ENCODE data around the gene CMPK2.

Gene CMPK2

DNA sequence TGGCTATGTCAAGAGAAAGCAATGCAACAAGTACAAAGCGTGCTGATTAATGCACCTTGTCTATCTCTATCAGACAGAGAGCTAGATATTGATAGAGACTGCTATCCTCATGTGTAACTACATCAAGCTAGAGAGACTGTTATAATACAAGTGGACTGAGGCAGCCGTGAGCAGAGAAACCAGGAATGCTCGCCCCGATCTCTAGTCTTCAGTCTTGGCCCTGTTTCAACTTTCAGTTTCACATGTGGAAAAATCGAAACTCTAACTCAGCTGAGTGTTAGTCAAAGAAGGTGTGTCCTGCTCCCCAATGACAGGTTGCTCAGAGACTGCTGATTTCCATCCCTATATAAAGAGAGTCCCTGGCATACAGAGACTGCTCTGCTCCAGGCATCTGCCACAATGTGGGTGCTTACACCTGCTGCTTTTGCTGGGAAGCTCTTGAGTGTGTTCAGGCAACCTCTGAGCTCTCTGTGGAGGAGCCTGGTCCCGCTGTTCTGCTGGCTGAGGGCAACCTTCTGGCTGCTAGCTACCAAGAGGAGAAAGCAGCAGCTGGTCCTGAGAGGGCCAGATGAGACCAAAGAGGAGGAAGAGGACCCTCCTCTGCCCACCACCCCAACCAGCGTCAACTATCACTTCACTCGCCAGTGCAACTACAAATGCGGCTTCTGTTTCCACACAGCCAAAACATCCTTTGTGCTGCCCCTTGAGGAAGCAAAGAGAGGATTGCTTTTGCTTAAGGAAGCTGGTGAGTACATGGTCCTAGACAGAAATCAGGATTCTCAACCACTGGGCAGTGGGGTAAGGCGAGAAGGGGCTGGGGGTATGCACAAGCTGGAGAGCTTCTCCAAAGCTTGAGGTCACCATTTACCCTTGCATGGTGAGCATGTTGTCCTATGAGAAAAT is 11.9 kb upstream of the CMPK2 start, which contains the start of gene RSAD2:
Gene RSAD2 (plus strand): TSS at position 376 of the 903 bp plus-strand sequence. CDS start 24 bp downstream, at position 400.
- H3K9ac ChIP-seq (ENCODE audit: low read depth, low read length): peak within 1 kb of the TSS; percentile 55
- peak within 1 kb of the TSS; percentile 85 for H3K27ac ChIP-seq (ENCODE audit: low read length)
- ATAC-seq (ENCODE audit: insufficient read depth, low read depth): peak; percentile 70
- H3K4me2 ChIP-seq (ENCODE audit: insufficient read depth, low read length): peak within 1 kb of the TSS; percentile 76
- TF ChIP-seq CTCF (IDR thresholded peaks at IDR 0.05; ENCODE audit: borderline replicate concordance, extremely low read depth, low read length, poor library complexity, severe bottlenecking): peak; percentile 38
- no peak for TF ChIP-seq EZH2 (IDR thresholded peaks at IDR 0.05; ENCODE audit: borderline replicate concordance, low read depth, low read length, severe bottlenecking)
- peak within 1 kb of the TSS; percentile 10 to 57; a peak in 3 of 4 replicates for H3K4me3 ChIP-seq (ENCODE audit: low read depth in 1 of 2, low read length in 2 of 2)
- H3K27me3 ChIP-seq (ENCODE audit: insufficient read depth, low read length, poor library complexity): no peaks in the 10 kb centered on the region
- H3K36me3 ChIP-seq (ENCODE audit: insufficient read depth, low read length): no peaks in the 10 kb centered on the region
- H2AFZ ChIP-seq (ENCODE audit: low read depth, low read length): peak within 1 kb of the TSS; percentile 67
- DNase-seq: peak; percentile 67
- peaks cover 30% of the 10 kb centered on the region for H3K79me2 ChIP-seq (ENCODE audit: insufficient read depth, low read length)
- H4K20me1 ChIP-seq (ENCODE audit: insufficient read depth, low read length): no peaks in the 10 kb centered on the region
- H3K4me1 ChIP-seq (ENCODE audit: insufficient read depth, low read length): peaks cover 79% of the 10 kb centered on the region
- H3K9me3 ChIP-seq (ENCODE audit: insufficient read depth, low read length, severe bottlenecking): peaks cover 6% of the 10 kb centered on the region

- no peak for TF ChIP-seq CTCF (IDR thresholded peaks at IDR 0.05; ENCODE audit: borderline replicate concordance, extremely low read depth, low read length, poor library complexity, severe bottlenecking)
- no peak for TF ChIP-seq EZH2 (IDR thresholded peaks at IDR 0.05; ENCODE audit: borderline replicate concordance, low read depth, low read length, severe bottlenecking)
- DNase-seq (no peak), ATAC-seq (ENCODE audit: insufficient read depth, low read depth) (no peak)
- H2AFZ ChIP-seq (ENCODE audit: low read depth, low read length): no peak overlapping the region
- peaks cover 6% of the 10 kb centered on the region for H3K9me3 ChIP-seq (ENCODE audit: insufficient read depth, low read length, severe bottlenecking)
- peak overlapping the region; percentile 76 for H3K4me2 ChIP-seq (ENCODE audit: insufficient read depth, low read length)
- peaks cover 71% of the 10 kb centered on the region for H3K4me1 ChIP-seq (ENCODE audit: insufficient read depth, low read length)
- H3K9ac ChIP-seq (ENCODE audit: low read depth, low read length): peak overlapping the region; percentile 55; the same call in 1 of the 2 replicates
- no peaks in the 10 kb centered on the region for H4K20me1 ChIP-seq (ENCODE audit: insufficient read depth, low read length)
- H3K27me3 ChIP-seq (ENCODE audit: insufficient read depth, low read length, poor library complexity): no peaks in the 10 kb centered on the region
- H3K36me3 ChIP-seq (ENCODE audit: insufficient read depth, low read length): no peaks in the 10 kb centered on the region
- peaks cover 18% of the 10 kb centered on the region for H3K79me2 ChIP-seq (ENCODE audit: insufficient read depth, low read length)
- peak overlapping the region; percentile 85 for H3K27ac ChIP-seq (ENCODE audit: low read length)
- H3K4me3 ChIP-seq (ENCODE audit: low read depth in 1 of 2, low read length in 2 of 2): peak overlapping the region in 1 of 2 experiments; percentile 57; a peak in 1 of 4 replicates
Observed at GRCh38 chr2:6876309-6876708, 10.6 kb upstream of the CMPK2 start.

DNA sequence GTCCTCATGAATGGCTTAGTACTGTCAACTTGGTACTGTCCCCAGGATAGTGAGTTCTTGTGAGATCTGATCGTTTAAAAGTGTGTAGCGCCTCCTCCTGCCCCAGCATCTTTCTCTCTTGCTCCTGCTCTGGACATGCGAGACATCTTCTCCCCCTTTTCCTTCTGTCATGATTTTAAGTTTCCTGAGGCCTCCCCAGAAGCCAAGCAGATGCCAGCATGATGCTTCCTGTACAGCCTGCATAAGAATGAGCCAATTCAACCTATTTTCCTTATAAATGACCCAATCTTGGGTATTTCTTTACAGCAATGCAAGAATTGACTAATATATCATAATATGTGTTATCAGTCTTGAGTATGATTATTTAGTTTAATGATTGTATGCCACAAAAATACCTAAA is 8.3 kb upstream of the CMPK2 start:
- Histone ChIP-seq H3K9ac (ENCODE audit: low read depth, low read length) (no peak overlapping the region), H3K9me3 (ENCODE audit: insufficient read depth, low read length, severe bottlenecking) (peaks cover 6% of the 10 kb centered on the region), H3K4me2 (ENCODE audit: insufficient read depth, low read length) (no peak overlapping the region), H3K36me3 (ENCODE audit: insufficient read depth, low read length) (no peaks in the 10 kb centered on the region), H3K4me3 (ENCODE audit: low read depth in 1 of 2, low read length in 2 of 2) (no peak overlapping the region), H2AFZ (ENCODE audit: low read depth, low read length) (no peak overlapping the region), H3K27ac (ENCODE audit: low read length) (no peak overlapping the region), H3K79me2 (ENCODE audit: insufficient read depth, low read length) (peaks cover 10% of the 10 kb centered on the region), H3K27me3 (ENCODE audit: insufficient read depth, low read length, poor library complexity) (no peaks in the 10 kb centered on the region), H3K4me1 (ENCODE audit: insufficient read depth, low read length) (peaks cover 52% of the 10 kb centered on the region), H4K20me1 (ENCODE audit: insufficient read depth, low read length) (no peaks in the 10 kb centered on the region)
- DNase-seq (no peak), ATAC-seq (ENCODE audit: insufficient read depth, low read depth) (no peak)
- no peak for TF ChIP-seq CTCF (IDR thresholded peaks at IDR 0.05; ENCODE audit: borderline replicate concordance, extremely low read depth, low read length, poor library complexity, severe bottlenecking)
- no peak for TF ChIP-seq EZH2 (IDR thresholded peaks at IDR 0.05; ENCODE audit: borderline replicate concordance, low read depth, low read length, severe bottlenecking)
